Left forelimb (tissue), 1 donor: ENCODE data around the gene NLRP5.
"Not testable (repeated sequence)": the region's sequence is repeated elsewhere in the genome, so short reads cannot be mapped to it uniquely, and the experiment has no call there.

ENCODE experiments used
- DNase-seq: peaks from one replicate; pipeline ENCODE4 v3.0.0-alpha.2; 2018; ENCODE audit warnings: low spot score

NLRP5 gene

DNA sequence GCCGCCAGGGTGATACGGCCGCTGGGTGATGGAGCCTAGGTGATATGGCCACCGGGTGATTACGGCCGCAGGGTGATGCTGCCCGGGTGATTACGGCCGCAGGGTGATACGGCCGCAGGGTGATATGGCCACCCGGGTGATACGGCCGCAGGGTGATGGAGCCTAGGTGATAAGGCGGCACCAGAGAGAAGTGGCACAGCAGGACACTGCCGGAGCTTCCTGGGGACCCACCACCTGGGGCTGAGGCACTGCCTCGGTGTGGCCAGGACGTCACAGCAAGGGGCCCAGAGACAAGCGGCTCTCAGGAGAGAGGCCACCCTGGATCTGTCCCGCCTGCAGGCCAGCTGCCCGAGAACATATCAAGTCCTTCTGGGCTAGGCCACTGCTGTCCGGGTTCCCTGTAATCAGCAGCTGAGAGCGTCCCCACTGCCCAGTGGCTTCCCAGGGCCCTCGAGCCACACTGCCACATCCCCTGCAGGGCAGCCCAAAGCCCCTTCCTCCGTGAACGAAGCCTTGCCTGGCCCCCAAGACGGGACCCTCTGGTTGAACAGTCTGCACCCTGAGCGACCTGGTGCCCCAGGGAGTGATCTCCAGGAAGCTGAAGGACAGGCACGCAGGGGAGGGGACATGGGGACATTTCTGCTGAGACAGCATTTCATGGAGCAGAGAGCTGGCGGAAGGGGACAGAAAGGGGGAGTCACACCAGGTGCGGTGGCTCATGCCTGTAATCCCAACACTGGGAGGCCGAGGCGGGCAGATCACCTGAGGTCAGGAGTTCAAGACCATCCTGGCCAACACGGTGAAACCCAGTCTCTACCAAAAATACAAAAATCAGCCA, 112.4 kb downstream of the NLRP5 start:
- no peak for DNase-seq

DNA sequence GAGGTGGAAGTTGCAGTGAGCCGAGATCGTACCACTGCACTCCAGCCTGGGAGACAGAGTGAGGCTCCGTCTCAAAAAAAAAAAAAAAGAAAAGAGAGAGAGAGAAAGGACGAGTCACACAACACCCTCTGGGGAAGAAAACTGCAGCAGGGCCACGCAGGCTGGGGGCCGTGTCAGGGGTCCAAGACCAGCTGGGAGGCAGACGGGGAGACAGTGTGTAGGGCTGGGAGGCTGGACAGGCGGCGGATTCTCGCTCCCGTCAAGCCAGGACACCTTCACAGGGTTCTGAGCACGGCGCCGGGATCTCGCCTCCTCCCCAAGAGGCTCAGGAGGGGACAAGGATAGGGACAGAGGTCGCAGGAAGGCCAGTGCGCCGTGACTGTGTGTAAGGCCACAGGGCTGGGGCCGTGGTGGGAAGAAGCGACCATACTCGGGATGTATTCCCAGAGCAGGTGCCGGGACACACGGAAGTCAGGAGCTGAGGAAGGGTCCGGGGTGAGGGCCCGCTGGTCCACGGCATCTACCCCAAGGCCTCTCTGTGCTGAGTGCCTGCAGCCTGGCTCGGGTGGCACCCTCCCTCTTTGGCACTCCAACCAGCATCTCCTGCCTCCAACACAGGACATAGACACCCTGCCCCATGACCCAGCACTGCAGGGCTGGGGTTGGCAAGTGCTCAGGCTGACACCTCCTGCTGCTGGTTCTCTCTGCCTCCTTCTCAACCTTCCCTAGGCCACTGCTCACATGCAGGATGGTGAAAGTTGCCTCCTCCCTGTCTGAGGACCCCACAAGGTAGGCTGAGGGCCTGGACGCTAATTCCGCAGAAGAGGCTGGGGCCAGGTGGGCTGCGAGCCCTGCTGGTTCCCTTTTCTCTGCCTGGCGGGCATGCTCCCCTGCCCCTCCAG, 113.3 kb downstream of the NLRP5 start:
- no peak for DNase-seq

DNA sequence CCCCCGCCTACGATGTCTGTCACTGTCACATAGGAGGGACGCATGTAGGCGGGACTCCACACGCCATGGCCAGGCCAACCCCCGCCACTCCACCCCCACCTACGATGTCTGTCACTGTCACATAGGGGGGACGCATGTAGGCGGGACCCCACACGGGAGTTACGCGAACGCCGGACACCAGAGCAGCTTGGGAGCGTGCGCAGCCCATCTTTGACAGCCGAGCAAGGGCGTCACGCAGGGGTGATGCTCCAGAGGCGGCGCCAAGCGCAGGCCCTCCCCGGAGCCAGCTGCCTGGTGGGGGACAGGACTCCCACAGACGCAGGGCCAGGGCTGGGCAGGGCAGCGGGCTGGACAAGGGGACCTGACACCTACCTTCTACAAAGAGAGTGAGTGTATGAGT, 114.5 kb downstream of the NLRP5 start:
- no peak for DNase-seq

DNA sequence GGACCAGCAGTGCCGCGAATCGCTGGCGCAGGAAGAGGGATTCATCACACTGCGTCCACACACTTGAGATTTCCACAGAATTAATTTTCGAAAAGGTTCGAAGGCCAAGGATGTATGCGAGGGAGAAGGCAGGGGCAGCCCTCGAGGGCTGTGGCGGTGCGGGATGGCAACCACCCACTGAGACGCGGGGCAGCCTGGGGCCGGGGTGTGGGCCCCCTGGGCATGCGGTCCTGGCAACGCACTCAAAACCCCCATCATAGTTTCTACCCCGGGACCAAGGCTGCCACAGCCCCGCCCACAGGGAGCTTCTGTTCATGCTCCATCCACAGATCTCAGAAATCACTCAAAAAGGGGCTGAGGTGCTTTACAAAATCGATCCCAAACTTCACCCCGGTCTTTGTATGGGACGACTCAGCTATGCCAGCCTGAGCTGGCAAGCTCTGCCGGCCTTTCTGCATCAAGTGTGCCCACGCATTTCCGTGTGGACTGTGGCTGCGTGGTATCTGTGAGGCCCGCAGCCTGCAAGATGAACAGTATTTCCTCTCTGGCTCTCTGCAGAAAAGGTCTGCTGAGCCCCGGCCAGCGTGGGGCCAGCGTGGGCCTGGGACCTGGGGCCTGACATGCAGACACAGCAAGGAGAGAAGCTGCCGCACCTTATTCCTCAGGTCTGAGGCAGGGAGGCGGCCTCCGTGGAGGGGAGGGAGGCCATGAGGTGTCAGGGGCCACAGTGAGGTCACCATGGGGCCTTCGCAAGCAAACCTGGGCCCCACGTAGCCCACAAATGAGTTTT, 115.4 kb downstream of the NLRP5 start:
- DNase-seq: no peak

DNA sequence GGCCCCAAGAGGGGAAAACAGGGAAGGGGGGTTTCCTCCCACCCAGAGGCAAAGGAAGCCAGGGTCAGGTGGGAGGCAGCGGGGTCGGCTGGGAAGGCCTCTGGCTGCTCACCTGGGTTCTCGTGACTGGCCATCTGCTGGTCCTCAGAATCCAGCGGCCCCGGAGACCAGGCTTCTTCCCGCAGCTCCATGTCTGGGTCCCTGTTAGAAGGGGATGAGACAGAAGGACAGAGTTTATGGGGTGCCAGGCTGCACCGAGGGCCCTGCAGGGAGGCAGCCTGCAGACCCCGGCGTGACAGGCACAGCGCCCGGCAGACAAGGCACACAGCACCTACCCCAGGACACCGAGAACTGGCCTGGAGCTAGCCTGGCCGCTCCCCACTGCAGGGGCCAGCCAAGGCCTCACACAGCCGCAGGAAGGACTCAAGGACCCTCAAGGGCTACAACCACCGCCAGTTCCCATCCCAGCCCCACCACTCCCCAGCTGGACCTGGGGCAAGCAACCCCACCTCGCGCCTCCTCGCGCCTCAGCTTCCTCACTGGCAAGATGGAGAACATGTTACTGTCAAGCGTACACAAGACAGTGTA, 116.5 kb downstream of the NLRP5 start:
- no peak for DNase-seq

DNA sequence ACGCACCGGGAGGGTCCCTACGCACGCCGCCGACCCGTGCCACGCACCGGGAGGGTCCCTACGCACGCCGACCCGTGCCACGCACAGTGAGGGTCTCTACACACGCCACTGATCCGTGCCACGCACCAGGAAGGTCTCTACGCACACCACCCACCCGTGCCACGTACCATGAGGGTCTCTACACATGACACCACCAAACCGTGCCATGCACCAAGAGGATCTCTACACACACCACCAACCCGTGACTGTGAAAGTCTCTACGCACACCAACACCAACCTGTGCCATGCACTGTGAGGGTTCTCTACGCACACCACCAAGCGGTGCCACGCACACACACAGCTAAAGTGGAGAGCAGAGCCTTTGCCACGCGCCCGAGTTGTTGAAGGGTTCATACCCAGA, 117.8 kb downstream of the NLRP5 start:
- no peak for DNase-seq

DNA sequence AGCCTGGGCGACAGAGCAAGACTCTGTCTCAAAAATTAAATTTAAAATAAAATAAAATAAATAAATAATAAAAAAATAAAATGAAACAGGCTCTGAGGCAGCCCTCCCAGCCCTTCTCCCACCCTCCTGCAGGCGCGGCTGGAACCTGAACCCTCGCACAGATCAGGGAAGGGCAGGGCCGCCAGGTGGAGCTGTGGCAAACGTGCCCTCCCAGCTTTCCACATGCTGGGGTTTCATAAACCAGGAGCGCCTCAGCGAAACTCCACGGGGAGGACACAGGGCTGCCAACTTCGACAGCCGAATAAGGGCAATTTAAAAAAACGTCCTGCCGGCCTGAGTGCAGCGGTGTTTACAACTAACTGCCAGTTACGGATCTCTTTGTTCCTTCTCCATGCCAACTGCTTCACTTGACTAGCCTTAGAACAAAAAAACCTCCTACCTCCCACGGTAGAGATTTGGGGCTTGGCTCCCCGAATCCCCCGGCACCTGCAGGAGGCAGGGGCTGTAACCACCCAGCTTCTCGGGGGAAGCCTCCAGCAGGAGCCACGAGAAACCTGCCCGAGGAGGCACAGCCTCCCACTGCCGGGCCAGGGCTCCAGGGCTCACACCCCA, 118.6 kb downstream of the NLRP5 start:
- DNase-seq: no peak

DNA sequence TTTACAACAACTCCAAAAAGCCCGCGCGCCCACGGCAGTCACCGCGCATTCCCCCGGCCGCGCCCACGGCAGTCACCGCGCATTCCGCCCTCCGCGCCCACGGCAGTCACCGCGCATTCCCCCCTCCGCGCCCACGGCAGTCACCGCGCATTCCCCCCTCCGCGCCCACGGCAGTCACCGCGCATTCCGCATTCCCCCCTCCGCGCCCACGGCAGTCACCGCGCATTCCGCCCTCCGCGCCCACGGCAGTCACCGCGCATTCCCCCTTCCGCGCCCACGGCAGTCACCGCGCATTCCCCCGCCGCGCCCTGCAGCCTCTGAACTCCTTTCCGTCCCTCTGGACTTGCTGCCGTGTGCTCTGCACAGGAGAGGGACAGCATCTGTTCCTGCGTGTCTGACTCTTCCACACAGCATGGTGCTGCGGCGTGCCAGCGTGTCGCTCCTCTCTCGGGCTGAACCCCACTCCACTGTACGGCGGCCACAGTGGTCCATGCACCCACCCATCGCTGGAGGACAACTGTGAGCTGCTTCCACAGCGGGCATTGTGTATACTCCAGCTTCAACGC, 119.3 kb downstream of the NLRP5 start:
- DNase-seq: not testable (repeated sequence)

DNA sequence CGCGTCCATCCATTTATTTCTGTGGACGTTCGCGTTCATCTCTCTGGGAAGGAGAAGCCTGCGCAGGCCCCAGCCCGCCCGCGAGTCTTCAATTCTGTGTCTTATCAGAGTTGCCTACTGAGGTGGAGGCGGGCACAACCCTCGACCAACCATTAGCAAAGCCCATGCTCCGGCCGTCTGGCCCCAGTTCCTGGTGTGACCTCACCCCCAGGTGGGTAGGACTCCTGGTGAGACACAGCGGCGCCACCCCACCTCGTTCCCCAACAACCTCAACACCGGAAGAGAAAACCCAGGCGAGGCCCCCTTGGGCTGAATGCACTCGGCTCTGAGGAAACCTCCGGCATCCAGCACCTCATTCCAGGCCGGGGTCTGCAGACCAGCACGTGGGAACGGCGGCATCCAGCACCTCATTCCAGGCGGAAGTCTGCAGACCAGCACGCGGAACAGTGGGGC, 119.8 kb downstream of the NLRP5 start:
- no peak for DNase-seq

DNA sequence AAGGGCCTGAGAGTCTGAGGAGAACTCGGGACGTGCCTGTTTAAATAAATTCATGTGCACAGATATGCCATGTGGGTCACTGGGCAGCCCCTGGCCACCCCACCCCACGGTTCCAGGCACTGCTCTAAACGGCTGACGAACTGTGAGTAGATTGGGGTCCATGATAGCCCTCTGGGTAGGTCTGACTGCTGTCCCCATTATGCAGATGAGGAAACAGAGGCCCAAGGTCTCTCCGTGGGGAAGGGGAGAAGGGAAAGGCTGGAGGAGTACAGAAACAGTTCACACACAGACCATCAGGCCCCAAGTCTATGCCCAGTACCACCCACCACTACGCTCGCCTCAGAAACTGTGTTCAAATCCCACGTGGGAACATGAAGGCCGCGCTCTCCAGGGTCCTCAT, 120.4 kb downstream of the NLRP5 start:
- no peak for DNase-seq

DNA sequence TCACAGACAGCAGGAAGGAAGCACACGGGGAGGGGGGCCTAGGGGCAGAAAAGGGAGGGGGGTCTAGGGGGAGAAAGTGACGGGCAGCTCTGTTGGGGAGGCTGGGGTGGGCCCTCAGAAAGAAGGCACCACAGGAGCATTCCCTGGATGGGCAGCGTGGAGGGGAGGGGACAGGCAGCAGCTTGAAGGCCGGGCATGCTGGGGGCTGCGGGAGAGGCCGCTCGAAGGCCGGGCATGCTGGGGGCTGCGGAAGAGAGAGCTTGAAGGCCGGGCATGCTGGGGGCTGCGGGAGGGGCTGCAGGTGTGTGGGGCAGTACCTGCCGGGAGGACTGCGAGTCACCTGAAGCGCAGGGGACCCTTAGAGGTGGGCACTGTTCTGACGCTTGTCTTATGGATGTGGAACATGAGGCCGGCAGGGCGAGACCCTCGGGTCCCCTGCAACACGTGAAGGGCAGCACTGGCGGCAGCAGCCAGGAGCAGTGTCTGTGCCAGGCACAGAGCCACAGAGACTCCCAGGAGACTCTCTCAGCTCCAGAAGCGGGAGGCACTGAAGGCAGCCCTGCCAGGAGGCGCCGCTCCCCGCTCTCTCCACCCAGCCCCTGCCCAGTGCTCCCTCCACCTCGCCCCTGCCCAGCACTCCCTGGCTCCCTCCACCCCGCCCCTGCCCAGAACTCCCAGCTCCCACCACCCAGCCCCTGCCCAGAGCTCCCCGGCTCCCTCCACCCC, 121.2 kb downstream of the NLRP5 start:
- DNase-seq: no peak

DNA sequence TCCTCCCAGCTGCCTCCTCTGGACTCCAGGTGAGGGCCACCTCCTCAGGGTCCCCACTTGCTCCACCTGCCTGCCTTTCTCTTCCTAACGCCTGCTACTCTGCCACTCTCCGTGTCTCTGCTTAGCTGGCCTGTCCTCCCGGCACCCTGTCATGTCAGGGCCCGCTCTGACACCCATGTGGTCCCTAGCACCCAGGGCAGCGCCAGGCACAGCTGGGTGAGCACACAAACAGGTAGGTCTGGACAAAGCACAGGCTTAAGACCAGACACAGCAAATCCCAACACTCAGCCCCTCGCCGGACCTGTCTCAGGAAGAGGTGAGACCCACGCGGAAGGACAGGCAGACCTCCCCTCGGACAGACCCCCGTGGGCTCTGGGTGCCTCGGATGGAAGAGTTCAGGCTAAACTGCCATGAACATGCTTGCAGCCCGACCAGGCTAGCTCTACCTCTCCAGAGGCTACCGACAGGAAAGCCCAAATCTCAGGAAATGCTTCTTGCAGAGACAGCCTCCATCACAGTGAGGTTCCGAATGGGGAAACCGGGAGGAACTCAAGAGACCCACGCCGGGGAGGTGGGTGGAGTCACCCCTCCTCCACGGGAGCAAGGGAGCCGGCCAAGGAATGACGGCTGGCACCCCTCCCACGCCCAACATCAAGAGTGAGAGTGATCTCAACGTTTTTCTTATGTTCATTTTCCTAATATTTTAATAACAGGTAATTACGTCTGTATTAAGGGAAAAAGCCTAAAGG, 122.0 kb downstream of the NLRP5 start:
- DNase-seq: no peak

DNA sequence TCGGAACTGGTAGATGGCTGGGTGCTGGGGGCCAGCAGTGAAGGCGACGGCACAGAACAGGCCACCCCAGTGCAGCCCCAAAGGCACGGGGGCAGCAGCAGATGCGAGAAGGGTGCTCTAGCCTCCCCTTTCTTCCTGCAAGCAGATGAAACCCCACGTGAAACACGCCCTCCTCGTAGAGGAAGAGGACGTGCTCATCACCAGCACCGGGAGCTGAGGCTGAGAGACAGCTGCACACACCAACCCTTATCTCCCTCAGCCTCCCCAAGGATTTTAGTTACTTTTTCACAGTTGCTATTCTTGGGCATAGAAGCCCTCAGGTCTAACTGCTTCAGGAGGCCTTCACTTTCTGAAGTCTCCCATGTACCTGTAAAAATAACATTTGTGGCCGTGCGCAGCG, 122.7 kb downstream of the NLRP5 start:
- no peak for DNase-seq

DNA sequence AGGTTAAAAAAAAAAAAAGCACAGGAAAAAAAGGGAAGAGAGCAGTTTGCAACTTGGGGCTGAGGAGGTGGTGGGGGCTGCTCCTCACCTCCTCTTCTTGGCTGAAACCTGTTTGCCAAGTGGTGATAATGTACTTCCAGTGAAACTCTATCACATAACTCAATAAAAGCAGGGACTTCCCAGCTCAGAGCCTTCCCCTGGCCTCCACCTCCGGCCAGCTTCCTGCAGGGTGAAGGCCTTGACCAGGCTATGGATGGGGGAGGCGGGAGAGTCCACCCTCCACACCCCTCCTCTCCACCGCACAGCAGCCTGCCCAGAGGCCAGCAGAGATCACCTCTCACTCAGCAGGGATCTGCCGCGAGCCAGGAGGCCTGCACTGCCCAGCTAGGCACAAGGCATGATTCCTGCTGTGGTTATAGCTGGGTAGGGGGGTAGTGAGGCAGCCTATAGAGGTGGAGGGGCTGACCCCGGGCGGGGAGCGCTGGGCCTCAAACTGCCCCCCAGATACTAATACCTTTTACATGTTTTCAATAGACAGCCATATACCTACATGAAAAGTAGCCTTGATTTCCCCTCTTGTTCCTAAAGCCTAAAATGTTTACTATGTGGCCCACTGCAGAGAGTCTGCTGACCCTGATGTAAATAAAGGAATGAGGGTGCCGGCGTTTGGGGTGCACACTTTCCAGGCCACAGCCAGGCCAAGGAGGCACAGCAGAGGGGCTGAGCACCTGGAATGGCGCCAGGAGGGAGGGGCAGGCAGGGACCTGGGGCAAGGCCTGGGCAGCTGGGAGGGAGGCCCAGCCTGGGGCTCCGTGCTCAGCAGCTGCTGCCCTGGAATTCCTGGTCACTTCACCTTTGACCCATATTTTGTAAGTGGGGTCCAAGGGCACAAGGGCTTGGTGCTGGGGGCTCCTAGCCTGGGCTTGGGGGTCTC, 124.2 kb downstream of the NLRP5 start:
- DNase-seq: no peak
